Effector memory CD8-positive, alpha-beta T cell (primary cell): ENCODE measurements around the gene RHBDF2.

Experiments used
- ATAC-seq: fragments of 150-1000 bp; cut with Tn5 transposase; replicated peaks from 2 replicates; pipeline ENCODE4 v1.10.0; 2021; ENCODE audit warnings: mild to moderate bottlenecking, moderate library complexity
- DNase-seq, 3 experiments: peaks; one replicate each; pipeline ENCODE4 v3.0.0; 2021
- H3K27ac Mint-ChIP-seq, 2 donors: one replicate each; pipeline ENCODE4 v1.8.0; 2022; ENCODE audit warnings: mild to moderate bottlenecking in 2 of 2, mixed read lengths in 2 of 2, moderate library complexity in 2 of 2
- H3K27me3 Mint-ChIP-seq, 2 donors: one replicate each; pipeline ENCODE4 v1.8.0; 2022; ENCODE audit warnings: mixed read lengths in 2 of 2
- H3K36me3 Mint-ChIP-seq: one replicate; pipeline ENCODE4 v1.8.0; 2022; ENCODE audit warnings: mild to moderate bottlenecking, moderate library complexity, mixed read lengths; ENCODE audit not compliant: insufficient read depth
- H3K4me1 Mint-ChIP-seq, 2 donors: one replicate each; pipeline ENCODE4 v1.8.0; 2022; ENCODE audit warnings: low read depth in 2 of 2, mixed read lengths in 2 of 2
- H3K4me3 Mint-ChIP-seq, 2 donors: one replicate each; pipeline ENCODE4 v1.8.0; 2022; ENCODE audit warnings: mild to moderate bottlenecking in 2 of 2, mixed read lengths in 2 of 2, moderate library complexity in 2 of 2
- H3K9me3 Mint-ChIP-seq, 2 donors: one replicate each; pipeline ENCODE4 v1.8.0; 2022; ENCODE audit warnings: mixed read lengths in 2 of 2

Gene RHBDF2

DNA sequence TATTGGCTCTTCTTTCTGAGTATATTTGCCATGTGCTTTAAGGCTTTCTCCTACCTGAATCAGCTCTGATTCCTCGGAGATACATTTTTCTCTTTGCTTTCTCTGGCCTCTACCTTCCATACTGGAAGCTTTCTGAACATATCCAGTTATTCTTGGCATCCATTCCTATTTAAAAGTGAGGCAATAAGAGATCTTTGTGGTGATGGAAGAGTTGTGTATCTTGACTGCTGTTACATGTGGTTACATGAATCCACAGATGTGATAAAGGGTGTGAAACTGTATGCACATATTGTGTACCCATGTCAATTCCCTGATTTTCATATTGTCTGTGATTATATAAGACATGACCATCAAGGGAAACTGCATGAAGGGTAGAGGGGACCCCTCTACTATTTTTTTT lies 72.7 kb downstream of the RHBDF2 start:
- ATAC-seq (no peak), DNase-seq (no peak)
- Mint-ChIP-seq H3K4me1 (peaks cover 13 to 18% of the 10 kb centered on the region in 2 donors), H3K36me3 (peaks cover 3% of the 10 kb centered on the region), H3K27me3 (no peaks in the 10 kb centered on the region), H3K4me3 (no peak overlapping the region), H3K27ac (no peak overlapping the region), H3K9me3 (no peaks in the 10 kb centered on the region)

DNA sequence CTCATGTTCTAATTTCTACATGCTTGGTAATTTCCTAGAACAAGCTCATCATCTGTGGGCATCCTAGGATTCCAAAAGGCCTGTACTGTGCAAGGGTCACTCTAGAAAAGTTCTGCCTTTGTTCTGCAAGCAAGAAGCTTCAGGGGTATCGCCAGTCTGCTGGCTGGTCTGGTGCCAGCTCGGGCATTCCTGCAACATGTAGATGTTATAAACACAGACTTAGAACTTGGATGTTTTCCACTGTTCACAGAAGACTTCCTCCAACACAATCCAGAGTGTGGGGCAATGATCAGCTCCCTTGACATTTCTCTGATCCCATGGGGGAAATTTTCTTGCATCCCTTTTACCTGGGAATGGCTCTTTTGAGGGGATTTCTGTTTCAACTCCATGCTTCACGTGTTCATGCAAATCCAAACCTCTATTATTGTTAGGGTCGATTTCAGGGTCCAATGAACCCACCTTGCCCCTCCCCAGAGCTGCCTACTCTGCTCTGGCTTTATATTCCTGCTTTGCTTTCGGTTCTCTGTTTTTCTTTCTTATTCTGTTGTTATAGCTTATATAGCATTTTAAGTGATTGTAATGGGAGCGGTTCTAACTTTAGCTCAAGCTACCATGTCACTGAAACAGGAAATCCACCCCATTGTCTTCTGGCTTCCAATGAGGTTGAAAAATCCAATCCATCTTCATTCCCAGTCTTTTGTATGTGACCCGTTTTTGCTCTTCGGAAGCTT lies 73.6 kb downstream of the RHBDF2 start:
- DNase-seq (no peak), ATAC-seq (no peak)
- Mint-ChIP-seq H3K27me3 (no peaks in the 10 kb centered on the region), H3K4me1 (peaks cover 16 to 21% of the 10 kb centered on the region in 2 donors), H3K27ac (no peak overlapping the region), H3K9me3 (no peaks in the 10 kb centered on the region), H3K36me3 (peaks cover 7% of the 10 kb centered on the region), H3K4me3 (no peak overlapping the region)

DNA sequence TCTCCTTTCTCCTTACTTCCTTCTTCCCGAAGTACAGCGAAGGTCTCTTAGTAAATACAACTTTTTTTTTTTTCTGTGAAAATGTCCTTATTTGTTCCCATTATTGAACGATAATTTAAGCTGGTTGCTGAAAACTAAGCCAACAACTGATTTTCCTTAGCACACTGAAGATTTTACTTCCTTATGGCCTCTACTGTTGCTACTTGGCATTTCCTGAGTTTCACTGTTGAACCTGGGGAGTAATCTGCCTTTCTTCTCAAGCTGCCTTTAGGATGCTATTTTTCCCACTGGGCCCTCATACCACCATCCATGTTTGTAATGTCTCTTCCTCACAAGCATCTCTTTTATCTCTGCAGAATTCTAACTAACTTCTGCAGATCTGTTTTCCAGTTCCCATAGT lies 74.4 kb downstream of the RHBDF2 start:
- peaks cover 16 to 19% of the 10 kb centered on the region in 2 donors for H3K4me1 Mint-ChIP-seq
- H3K36me3 Mint-ChIP-seq, result peaks cover 7% of the 10 kb centered on the region
- H3K27ac Mint-ChIP-seq, result no peak overlapping the region
- no peak overlapping the region for H3K4me3 Mint-ChIP-seq
- DNase-seq (no peak), ATAC-seq (no peak)
- H3K9me3 Mint-ChIP-seq, result no peaks in the 10 kb centered on the region
- H3K27me3 Mint-ChIP-seq, result no peaks in the 10 kb centered on the region

GRCh38 chr17:76422860-76423259 lies 78.4 kb downstream of the RHBDF2 start:
- Mint-ChIP-seq H3K9me3 (no peaks in the 10 kb centered on the region), H3K36me3 (peaks cover 7% of the 10 kb centered on the region), H3K4me3 (no peak overlapping the region), H3K27ac (peak overlapping the region in 1 of 2 donors; percentile 62), H3K4me1 (peaks cover 23 to 28% of the 10 kb centered on the region in 2 donors), H3K27me3 (no peaks in the 10 kb centered on the region)
- no peak for ATAC-seq
- DNase-seq, result no peak

DNA sequence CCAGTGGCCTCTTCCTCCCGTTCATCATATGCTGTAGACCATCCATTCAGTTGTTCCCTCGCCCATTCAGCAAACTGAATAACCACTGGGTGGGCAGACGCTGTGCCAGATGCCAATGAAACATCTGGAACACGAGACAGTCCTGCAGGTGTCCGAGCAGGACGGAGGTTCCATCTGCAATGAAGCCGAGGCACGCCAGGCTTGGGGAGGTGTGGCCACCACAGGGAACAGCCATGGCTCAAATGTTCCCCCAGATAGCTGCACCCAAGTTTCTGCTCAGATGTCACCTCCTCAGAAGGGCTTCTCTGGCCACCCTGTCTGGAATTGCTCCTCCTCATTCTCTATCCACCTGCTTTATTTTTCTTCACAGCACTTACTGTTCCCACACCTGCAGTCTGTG lies 78.8 kb downstream of the RHBDF2 start:
- DNase-seq, result no peak
- peaks cover 28 to 32% of the 10 kb centered on the region in 2 donors for H3K4me1 Mint-ChIP-seq
- H3K27me3 Mint-ChIP-seq, result no peaks in the 10 kb centered on the region
- H3K9me3 Mint-ChIP-seq, result no peaks in the 10 kb centered on the region
- H3K27ac Mint-ChIP-seq, result peak overlapping the region in 1 of 2 donors; percentile 62
- H3K36me3 Mint-ChIP-seq, result peaks cover 7% of the 10 kb centered on the region
- H3K4me3 Mint-ChIP-seq, result no peak overlapping the region
- ATAC-seq, result no peak

DNA sequence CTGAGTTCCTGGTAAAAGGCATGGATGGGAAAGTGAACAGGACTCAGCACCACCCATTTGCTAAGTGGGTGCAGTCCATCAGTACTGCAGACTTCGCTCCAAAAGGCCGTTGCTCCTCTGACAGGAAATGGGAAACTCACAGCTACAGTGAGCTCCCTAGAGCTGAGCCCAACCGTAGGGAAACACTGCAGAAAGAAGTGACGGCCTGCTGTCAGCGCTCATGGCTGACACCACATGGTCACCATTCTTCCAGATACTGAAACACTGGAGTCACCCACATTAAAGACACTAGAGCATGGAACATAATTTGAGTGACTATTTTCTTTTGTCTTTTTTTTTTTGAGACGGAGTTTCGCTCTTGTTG lies 80.2 kb downstream of the RHBDF2 start:
- no peak overlapping the region for H3K4me3 Mint-ChIP-seq
- H3K36me3 Mint-ChIP-seq, result peaks cover 10% of the 10 kb centered on the region
- H3K9me3 Mint-ChIP-seq, result no peaks in the 10 kb centered on the region
- no peaks in the 10 kb centered on the region for H3K27me3 Mint-ChIP-seq
- ATAC-seq, result no peak
- H3K27ac Mint-ChIP-seq, result peak overlapping the region; percentile 38 to 71
- H3K4me1 Mint-ChIP-seq, result peaks cover 30 to 35% of the 10 kb centered on the region in 2 donors
- no peak for DNase-seq
